K562 (cell line): Measurements from ENCODE around the gene TPBGL.

Experiments used
- CTCF ChIP-seq, 3 experiments: IDR thresholded peaks in 2 of 3; conservative IDR thresholded peaks in 1 of 3; 2 replicates each; pipeline ENCODE4 v1.5.1; 2011 to 2012; ENCODE audit warnings: low read length in 3 of 3, mild to moderate bottlenecking in 3 of 3, control low read depth in 2 of 3, improper control_type of control experiment in 1 of 3, inconsistent platforms in 1 of 3, low read depth in 1 of 3, mixed read lengths in 1 of 3, moderate library complexity in 1 of 3; ENCODE audit not compliant: insufficient read depth in 2 of 3
- ETV6 ChIP-seq, 3 experiments: fragments of 150-350 bp in 1 of 3; sonication (generic) in 1 of 3; formaldehyde crosslinking in 1 of 3; IDR thresholded peaks; 2 replicates each; pipeline versions ENCODE4 v1.6.1 to v1.8.0; 2014 to 2022; ENCODE audit warnings: borderline replicate concordance in 2 of 3, low read depth in 2 of 3, antibody characterized with exemption in 1 of 3, low read length in 1 of 3, mild to moderate bottlenecking in 1 of 3, missing genetic modification reagents in 1 of 3
- FOXO4 ChIP-seq: fragments of 450-650 bp; formaldehyde crosslinking; IDR thresholded peaks from 2 replicates; pipeline ENCODE4 v1.4.0; 2020; ENCODE audit warnings: mild to moderate bottlenecking, moderate library complexity
- KLF1 ChIP-seq: fragments of 450-650 bp; IDR thresholded peaks from 2 replicates; pipeline ENCODE4 v1.6.1; 2016; ENCODE audit warnings: missing genetic modification characterization, missing compliant biosample characterization
- NFIC ChIP-seq: fragments of 450-650 bp; IDR thresholded peaks from 2 replicates; pipeline ENCODE4 v1.6.1; 2017; ENCODE audit warnings: mild to moderate bottlenecking, inconsistent platforms
- POLR2AphosphoS5 ChIP-seq: IDR thresholded peaks from 2 replicates; pipeline ENCODE4 v1.6.1; 2011; ENCODE audit warnings: mild to moderate bottlenecking, low read depth, low read length, moderate library complexity; ENCODE audit not compliant: control insufficient read depth, insufficient read depth
- SMC3 ChIP-seq: conservative IDR thresholded peaks from 2 replicates; pipeline ENCODE4 v1.6.1; 2011; ENCODE audit warnings: low read depth, low read length, improper control_type of control experiment; ENCODE audit not compliant: insufficient read depth
- ZNF274 ChIP-seq: IDR thresholded peaks from 2 replicates; pipeline ENCODE4 v1.6.1; 2011; ENCODE audit warnings: low read depth, mild to moderate bottlenecking, low read length, moderate library complexity, borderline replicate concordance
- ZNF778 ChIP-seq: fragments of 450-650 bp; formaldehyde crosslinking; IDR thresholded peaks from 2 replicates; pipeline ENCODE4 v1.4.0; 2020; ENCODE audit warnings: mild to moderate bottlenecking, moderate library complexity
- TF ChIP-seq, protein P1 (sequence below): sonication (generic); formaldehyde crosslinking; IDR thresholded peaks from 2 replicates; pipeline ENCODE4 v1.8.0; 2022; ENCODE audit warnings: mild to moderate bottlenecking, missing genetic modification reagents, borderline replicate concordance

DNA sequence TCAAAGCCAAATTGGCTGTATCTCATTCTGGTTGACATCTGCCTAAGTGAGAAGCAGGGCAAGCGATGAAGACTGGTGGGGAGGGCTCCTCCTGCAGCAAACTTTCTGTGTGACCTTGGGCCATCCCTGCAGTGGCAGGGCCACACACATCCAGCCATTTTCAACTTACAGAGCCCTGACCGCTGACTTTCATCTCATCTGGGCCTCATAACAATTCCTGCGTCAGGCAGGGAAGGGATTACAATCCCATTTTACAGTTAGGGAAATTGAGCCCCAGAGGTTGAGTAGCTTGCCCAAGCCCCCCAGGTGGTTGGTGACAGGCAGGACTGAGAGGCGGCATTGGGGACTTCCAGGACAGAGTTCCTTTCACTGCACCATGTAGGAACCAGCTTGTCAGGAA lies 21.9 kb downstream of the TPBGL start:
- TF ChIP-seq FOXO4 (no peak), SMC3 (no peak), ETV6 (IDR thresholded peaks at IDR 0.05; ENCODE audit: borderline replicate concordance in 1 of 2, low read depth in 2 of 2, low read length in 1 of 2) (no peak), ETV6 (CRISPR knock-in tag; IDR thresholded peaks at IDR 0.05; ENCODE audit: borderline replicate concordance) (no peak), KLF1 (tag) (no peak), NFIC (no peak), CTCF (IDR thresholded peaks at IDR 0.05 in 2 of 3, conservative IDR thresholded peaks at IDR 0.05 in 1 of 3; ENCODE audit: insufficient read depth in 2 of 3, low read depth in 1 of 3, low read length in 3 of 3) (no peak), POLR2AphosphoS5 (no peak), ZNF778 (CRISPR knock-in tag) (no peak), ZNF274 (no peak)
- TF ChIP-seq, protein P1, sequence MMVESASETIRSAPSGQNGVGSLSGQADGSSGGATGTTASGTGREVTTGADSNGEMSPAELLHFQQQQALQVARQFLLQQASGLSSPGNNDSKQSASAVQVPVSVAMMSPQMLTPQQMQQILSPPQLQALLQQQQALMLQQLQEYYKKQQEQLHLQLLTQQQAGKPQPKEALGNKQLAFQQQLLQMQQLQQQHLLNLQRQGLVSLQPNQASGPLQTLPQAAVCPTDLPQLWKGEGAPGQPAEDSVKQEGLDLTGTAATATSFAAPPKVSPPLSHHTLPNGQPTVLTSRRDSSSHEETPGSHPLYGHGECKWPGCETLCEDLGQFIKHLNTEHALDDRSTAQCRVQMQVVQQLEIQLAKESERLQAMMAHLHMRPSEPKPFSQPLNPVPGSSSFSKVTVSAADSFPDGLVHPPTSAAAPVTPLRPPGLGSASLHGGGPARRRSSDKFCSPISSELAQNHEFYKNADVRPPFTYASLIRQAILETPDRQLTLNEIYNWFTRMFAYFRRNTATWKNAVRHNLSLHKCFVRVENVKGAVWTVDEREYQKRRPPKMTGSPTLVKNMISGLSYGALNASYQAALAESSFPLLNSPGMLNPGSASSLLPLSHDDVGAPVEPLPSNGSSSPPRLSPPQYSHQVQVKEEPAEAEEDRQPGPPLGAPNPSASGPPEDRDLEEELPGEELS (CRISPR knock-in tag) = no peak
